Vagina (tissue), 2 donors: Measurements from ENCODE around the gene CIITA.

Source experiments
- CTCF ChIP-seq, 3 experiments: fragments of 450-650 bp in 2 of 3; fragments of 200-600 bp in 1 of 3; sonication (generic) in 1 of 3; IDR thresholded peaks; one replicate each; pipeline ENCODE4 v1.5.1; 2017 to 2019; ENCODE audit warnings: antibody characterized with exemption in 3 of 3, mild to moderate bottlenecking in 2 of 3, moderate library complexity in 2 of 3
- POLR2AphosphoS5 ChIP-seq, 2 donors: sonication (generic); formaldehyde crosslinking; IDR thresholded peaks; one replicate each; pipeline ENCODE4 v1.9.0; 2017; ENCODE audit warnings: antibody characterized with exemption in 2 of 2, mild to moderate bottlenecking in 2 of 2, low read depth in 1 of 2; ENCODE audit not compliant: insufficient read depth in 1 of 2

GRCh38 chr16:10939649-10940234 lies 62.7 kb downstream of the CIITA start:
- TF ChIP-seq POLR2AphosphoS5 (IDR thresholded peaks at IDR 0.05; ENCODE audit: insufficient read depth in 1 of 2, low read depth in 1 of 2) = no peak
- TF ChIP-seq CTCF (IDR thresholded peaks at IDR 0.05) = no peak
